ENCODE measurements around the gene FAIM2. TPM values are rescaled to one million over a fixed set of nuclear protein-coding genes. Genes with fewer than 3 reads are reported as not detected.

Gene FAIM2
- total RNA-seq, 2 donors from 2014 or later: 4.6 to 9.8 TPM

- Histone ChIP-seq H3K9me3 (no peaks in the 10 kb centered on the region), H3K27ac (no peak overlapping the region), H3K36me3 (no peaks in the 10 kb centered on the region), H3K4me1 (no peaks in the 10 kb centered on the region), H3K4me3 (no peak overlapping the region), H3K27me3 (no peaks in the 10 kb centered on the region)
- no peak for DNase-seq (ENCODE audit: low spot score)
- no peak for TF ChIP-seq CTCF (IDR thresholded peaks at IDR 0.05)
Observed at GRCh38 chr12:49891476-49891875, 12.2 kb downstream of the FAIM2 start.

GRCh38 chr12:49891012-49891411, 12.7 kb downstream of the FAIM2 start:
- no peak for DNase-seq (ENCODE audit: low spot score)
- Histone ChIP-seq H3K27ac (no peak overlapping the region), H3K27me3 (no peaks in the 10 kb centered on the region), H3K36me3 (no peaks in the 10 kb centered on the region), H3K4me1 (no peaks in the 10 kb centered on the region), H3K4me3 (no peak overlapping the region), H3K9me3 (no peaks in the 10 kb centered on the region)
- TF ChIP-seq CTCF (IDR thresholded peaks at IDR 0.05): no peak

- Histone ChIP-seq H3K27me3 (no peaks in the 10 kb centered on the region), H3K36me3 (no peaks in the 10 kb centered on the region), H3K4me3 (no peak overlapping the region), H3K4me1 (no peaks in the 10 kb centered on the region), H3K9me3 (no peaks in the 10 kb centered on the region), H3K27ac (no peak overlapping the region)
- no peak for TF ChIP-seq CTCF (IDR thresholded peaks at IDR 0.05)
- no peak for DNase-seq (ENCODE audit: low spot score)
Observed at GRCh38 chr12:49890096-49890461, 13.6 kb downstream of the FAIM2 start.

GRCh38 chr12:49889361-49890095, 14.2 kb downstream of the FAIM2 start:
- Histone ChIP-seq H3K27ac (no peak overlapping the region), H3K36me3 (no peaks in the 10 kb centered on the region), H3K9me3 (no peaks in the 10 kb centered on the region), H3K27me3 (no peaks in the 10 kb centered on the region), H3K4me1 (no peaks in the 10 kb centered on the region), H3K4me3 (no peak overlapping the region)
- no peak for DNase-seq (ENCODE audit: low spot score)
- no peak for TF ChIP-seq CTCF (IDR thresholded peaks at IDR 0.05)

- no peak overlapping the region for H3K4me3 ChIP-seq
- H3K27ac ChIP-seq: no peak overlapping the region
- no peaks in the 10 kb centered on the region for H3K27me3 ChIP-seq
- H3K4me1 ChIP-seq: no peaks in the 10 kb centered on the region
- no peaks in the 10 kb centered on the region for H3K36me3 ChIP-seq
- no peak for DNase-seq (ENCODE audit: low spot score)
- no peaks in the 10 kb centered on the region for H3K9me3 ChIP-seq
- TF ChIP-seq CTCF (IDR thresholded peaks at IDR 0.05): no peak
Observed at GRCh38 chr12:49888461-49889151, 15.1 kb downstream of the FAIM2 start.

Measured in right atrium auricular region (tissue), 2 donors.